IPS-18c (cell line): ENCODE measurements around the gene DHRS3.

Experiments
- H3K4me3 ChIP-seq: 2 replicates; pipeline ENCODE4 v1.7.0; 2013; ENCODE audit warnings: low read depth, mild to moderate bottlenecking, low read length, moderate library complexity; ENCODE audit not compliant: insufficient read depth
- H3K9me3 ChIP-seq: one replicate; pipeline ENCODE4 v1.6.1; 2013; ENCODE audit warnings: mild to moderate bottlenecking, low read length, moderate library complexity; ENCODE audit not compliant: control insufficient read depth, insufficient read depth

Gene DHRS3

DNA sequence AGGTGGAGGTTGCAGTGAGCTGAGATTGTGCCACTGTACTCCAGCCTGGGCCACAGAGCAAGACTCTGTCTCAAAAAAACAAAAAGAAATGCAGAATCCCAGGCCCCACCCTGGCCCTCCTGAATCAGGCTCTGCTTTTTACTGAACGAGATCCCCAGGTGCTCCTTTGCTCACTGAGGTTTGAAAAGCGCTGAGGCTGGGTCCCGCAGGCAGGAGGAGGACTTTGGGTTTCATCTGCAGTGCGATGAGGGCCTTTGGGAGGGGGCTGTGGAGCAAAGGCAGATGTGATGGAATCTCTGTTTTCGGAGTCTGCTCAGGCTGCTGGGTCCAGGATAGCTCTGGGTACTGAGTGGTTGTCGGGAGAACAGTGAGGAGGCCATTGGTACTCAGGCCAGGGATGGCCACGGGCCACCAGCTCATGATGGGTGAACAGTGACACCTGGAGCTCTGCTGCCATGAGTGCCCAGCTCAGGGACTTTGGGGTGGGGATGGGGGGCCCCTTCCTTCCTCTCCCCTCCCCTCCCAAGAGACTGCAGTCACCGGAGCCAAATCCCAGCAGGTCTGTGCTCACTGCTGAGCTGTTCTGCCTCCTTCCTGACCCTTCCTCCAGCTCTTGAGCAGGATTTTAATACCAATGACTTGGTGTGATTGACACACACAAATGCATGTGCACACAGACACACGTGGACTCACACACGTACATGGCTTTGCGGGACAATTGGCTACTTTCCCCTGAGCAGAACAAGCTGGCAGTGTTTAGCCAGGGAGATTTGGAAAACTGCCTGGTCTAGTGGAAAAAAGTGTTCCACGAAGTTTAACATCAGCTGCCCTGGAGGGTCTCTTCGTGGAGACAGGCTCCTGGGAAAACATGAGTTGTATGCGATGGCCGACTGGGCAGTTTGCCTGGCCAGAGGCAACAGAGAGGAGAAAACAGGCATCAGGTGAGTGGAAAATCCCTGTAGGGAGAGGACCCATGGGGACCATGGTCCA lies 3.6 kb upstream of the DHRS3 start:
- no peak overlapping the region; the same call in 1 of the 2 replicates for H3K4me3 ChIP-seq
- H3K9me3 ChIP-seq = no peaks in the 10 kb centered on the region

DNA sequence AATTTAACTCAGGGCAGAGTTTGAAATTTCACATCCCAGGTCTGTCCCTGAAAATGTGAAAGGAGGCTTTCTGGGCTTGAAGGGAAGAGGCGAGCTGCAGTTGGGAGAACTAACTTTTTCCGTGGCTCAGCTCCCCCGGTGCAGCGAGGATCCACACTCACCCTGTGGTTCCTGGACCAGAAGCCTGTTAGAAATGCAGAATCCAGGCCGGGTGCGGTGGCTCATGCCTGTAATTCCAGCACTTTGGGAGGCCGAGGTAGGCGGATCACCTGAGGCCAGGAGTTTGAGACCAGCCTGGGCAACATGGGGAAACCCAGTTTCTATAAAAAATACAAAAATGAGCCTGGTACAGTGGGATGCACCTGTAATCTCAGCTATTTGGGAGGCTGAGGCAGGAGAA lies 2.9 kb upstream of the DHRS3 start:
- no peaks in the 10 kb centered on the region for H3K9me3 ChIP-seq
- H3K4me3 ChIP-seq = no peak overlapping the region; the same call in 1 of the 2 replicates

DNA sequence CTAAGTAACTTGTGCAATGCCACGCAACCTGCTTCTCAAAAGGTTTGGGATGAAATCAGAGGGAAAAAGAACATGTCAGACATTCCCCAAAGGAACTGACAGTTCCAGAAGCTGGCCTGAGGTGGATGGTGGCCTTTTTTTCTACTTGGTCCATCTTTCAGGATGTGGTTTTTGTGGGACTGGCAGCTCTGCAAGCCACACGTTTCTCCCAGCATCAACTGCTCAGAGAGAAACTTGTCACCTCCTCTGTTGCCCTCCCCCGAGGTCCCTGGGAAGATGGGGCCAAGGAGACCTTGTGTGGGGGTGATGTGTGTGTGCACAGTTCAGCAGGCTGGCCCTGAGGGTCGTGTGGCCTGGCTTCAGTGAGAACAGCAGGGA lies 2.5 kb upstream of the DHRS3 start:
- H3K4me3 ChIP-seq = no peak overlapping the region
- no peaks in the 10 kb centered on the region for H3K9me3 ChIP-seq

DNA sequence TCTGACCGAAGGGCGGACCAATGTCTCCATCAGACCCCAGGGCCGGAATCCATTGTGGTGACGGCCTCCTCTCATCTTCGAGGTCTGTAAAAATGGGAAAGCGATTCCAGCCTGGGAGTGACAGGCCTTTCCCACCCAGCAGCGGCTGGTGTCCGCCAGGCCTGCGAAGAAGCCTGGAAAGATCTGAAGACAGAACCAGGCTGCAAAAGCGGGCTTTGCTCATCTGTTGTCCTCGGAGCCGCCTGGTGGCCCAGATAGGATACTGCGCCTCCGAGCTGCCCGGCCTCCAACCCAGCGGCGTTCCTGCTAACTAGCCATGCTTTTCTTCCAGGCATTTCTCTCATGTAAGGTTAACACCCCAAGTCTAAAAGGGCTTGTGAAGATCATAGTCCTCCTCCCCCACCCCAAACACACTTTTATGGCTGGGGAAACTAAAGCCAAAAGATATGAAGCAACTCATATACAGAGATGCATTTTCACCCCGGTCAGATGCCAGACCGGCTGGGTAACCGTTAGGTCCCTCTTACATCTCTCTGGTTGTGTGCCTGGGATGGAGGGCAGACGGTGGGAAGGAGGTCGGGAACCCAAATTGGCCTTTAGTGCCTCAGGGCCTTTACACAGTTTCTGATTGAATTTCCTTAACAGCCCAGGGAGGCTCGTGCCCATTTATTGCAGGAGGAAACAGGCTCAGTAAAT lies 1.9 kb upstream of the DHRS3 start:
- no peaks in the 10 kb centered on the region for H3K9me3 ChIP-seq
- H3K4me3 ChIP-seq = peak overlapping the region; percentile 91; the same call in 1 of the 2 replicates

DNA sequence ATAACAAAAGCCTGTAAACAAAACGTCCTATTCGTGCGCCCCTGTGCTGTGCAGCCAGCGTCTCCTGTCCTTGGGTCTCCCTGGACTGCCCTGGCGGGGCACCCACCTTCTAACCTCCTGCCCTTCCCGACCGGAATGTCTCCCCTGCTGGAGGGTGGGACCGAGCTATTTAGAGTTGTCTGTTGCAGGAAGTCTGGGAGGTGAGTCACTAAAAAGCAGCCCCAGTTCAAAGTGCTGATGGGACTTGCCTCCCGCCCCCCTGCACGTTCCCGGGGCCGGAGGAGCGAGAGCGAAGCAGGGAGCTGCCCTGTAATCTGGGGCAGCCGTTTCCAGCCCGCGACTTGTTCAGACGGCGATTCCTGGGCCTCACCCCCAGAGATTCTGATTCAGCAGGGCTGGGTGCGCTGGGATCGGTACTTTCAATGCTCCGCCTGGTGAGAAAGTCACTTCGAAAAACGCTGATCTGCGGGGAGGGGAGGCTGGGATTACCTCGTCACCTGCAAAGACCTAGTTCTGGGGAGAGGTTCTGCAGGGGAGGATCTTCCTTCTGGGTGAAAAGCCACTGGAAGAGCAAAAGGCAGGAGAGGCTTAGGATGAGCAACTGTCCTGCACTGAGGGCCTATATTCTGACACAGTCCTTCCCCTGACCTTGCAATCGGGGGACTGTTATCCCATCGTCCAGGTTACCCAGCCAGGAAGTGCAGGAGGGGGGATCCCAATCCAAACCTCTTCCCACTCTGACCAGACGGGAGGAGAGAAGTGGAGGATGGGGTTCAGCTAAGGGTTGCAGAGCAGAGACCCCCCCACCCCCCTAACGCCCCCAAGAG lies 1.2 kb upstream of the DHRS3 start:
- peak overlapping the region; percentile 91 for H3K4me3 ChIP-seq
- no peaks in the 10 kb centered on the region for H3K9me3 ChIP-seq

- no peaks in the 10 kb centered on the region for H3K9me3 ChIP-seq
- peak overlapping the region; percentile 91 for H3K4me3 ChIP-seq
Observed at GRCh38 chr1:12618661-12618964, 603 bp upstream of the DHRS3 start.

DNA sequence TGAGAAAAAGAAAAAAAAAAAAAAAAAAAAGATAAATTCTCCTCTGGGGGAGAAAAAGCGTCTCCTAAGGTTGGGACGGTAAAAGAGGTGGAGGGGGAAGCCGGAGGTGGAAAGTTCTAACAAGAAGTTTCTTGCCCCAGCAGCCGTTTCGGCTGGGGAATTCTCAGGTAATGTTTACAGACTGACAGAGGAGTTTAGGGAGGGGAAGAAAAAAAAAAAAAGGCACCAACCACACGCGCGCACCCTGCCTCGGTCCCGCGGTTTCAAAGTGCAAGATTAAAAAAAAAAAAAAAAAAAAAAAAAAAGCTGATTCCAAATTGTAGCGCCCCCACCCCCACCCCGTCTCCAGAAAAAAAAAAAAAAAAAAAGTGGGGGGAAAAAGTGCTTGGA lies 504 bp downstream of the DHRS3 start:
- Histone ChIP-seq H3K4me3 (peak overlapping the region; percentile 91), H3K9me3 (no peaks in the 10 kb centered on the region)

DNA sequence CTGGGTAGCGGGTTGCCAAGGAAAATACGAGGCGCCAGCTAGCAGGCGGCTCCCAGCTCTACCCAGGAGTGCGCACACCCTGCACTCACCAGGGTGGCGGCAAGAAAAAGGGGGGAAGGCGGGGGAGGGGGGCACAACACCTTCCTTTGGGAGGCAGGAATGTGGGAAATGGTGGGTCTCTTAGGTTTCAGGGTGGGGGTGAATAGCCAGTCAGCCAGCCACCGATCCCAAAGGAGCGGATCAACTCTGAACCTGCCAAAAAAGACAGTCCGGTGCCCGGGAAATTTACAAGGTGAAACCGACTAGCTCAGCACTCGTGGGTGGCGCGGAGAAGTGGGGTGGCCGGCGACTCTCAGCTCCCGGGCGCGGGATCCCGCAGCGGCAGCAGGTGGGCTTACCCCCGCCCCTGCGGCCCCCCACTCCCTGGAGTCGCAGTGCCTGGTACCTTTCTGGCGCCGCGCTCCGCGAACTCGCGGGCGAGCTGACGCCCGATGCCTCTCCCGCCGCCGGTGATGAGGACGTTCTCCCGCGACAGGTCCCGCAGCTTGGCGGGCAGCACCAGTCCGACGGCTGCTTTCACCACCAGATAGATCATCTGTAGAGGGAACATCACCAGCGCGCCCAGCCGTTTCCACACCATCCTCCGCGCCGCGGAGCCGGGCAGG lies 1.2 kb downstream of the DHRS3 start:
- Histone ChIP-seq H3K4me3 (peak overlapping the region; percentile 91), H3K9me3 (no peaks in the 10 kb centered on the region)

DNA sequence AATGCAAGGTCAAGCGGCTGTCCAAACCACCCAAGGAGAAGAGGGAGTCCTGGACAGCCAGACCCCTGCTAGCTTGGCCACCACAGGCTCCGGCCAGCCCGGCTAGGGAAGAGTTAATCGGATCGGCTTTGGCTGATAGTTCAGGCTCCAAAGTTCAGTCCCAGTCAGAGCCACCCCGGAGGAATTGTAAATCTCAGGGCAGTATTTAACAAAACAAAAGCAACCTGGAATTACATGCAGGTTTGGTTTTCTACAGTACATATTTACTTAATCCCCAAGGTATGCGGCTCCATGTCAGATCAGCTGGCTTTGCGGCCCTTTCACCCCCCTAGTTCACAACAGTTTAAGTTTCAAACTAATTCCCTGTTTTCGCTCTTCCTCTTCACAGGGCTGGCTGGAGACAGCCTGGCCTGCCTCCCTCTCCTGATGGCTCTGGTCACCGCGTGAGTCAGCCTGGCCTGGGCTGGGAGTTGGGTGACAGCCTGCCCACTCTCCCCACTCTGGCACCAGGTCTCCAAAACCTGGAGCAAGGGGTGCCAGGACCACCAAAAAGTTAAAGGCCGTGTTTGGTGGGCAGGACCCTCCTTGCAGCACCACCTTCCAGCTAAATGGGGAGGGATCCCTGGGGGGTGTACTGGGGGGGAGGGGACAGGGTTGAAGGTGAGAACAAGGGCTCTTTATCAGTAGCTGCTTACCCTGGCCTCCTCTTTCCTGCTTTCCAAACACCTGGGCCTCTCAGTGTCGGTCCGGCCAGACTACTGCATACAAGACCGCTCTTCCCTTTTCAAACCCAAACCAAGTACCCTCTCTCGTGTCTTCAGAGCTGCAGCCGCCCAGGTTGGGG lies 1.9 kb downstream of the DHRS3 start:
- peak overlapping the region; percentile 91 for H3K4me3 ChIP-seq

GRCh38 chr1:12615159-12615864 lies 2.7 kb downstream of the DHRS3 start:
- Histone ChIP-seq H3K9me3 (no peaks in the 10 kb centered on the region), H3K4me3 (peak overlapping the region; percentile 91)

More for the DNA sequence above, 1.9 kb downstream of the DHRS3 start:
- no peaks in the 10 kb centered on the region for H3K9me3 ChIP-seq

DNA sequence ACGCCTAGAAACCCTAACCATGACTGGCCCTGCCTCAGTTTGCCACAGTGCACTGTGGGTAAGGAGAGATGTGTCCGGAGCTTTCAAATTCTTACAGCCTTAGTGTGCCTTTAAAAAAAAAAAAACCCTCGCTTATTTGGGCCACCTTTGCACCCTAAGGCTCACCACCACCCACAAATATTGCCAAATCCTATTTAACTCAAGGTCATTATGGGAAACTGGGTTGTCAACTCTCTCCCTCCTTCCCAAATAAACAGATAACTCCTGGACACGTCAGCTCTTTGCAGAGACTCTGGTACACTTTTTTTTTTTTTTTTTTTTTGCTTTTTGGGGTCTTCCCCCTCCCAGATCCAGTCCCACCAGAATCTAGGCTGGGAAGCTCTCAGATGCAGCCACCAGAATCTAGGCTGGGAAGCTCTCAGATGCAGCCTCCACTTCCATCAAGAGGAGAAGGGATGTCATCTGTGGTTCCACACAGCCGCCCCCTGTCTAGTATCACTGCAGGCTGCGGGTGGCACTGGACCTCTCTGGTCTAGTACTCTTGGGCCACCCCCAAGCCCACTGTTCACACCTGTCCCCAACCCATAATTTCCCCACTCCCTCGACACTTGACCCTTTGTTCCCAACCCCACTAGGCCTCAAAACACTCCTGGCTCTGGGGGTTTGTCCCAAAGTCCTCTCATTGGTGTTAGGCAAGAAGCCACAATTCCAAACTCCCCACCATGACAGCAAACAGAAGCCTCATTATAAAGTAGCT lies 3.4 kb downstream of the DHRS3 start:
- Histone ChIP-seq H3K9me3 (no peaks in the 10 kb centered on the region), H3K4me3 (peak overlapping the region; percentile 32)

GRCh38 chr1:12613180-12613579 lies 4.8 kb downstream of the DHRS3 start:
- H3K9me3 ChIP-seq = peaks cover under 1% of the 10 kb centered on the region
- no peak overlapping the region for H3K4me3 ChIP-seq

DNA sequence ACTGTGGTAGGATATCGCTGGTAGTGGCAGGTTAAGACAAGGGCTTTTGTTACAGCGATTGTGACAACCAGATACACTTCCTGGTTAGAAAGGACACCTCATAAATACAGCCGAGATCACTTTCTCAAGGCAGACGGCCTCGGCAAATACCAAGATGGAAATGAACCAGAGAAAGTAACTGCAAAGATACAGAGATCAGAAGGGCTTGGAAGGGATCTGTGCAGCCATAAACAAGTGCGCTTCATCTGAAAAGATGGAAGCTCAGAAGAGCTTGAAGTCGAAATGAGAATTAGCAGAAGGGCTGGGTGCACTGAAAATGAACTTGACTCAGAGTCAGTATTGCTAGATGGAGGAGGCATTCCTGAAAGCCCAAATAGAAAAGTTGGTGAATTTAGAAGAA lies 7.1 kb downstream of the DHRS3 start:
- no peak overlapping the region for H3K4me3 ChIP-seq
- peaks cover 6% of the 10 kb centered on the region for H3K9me3 ChIP-seq

DNA sequence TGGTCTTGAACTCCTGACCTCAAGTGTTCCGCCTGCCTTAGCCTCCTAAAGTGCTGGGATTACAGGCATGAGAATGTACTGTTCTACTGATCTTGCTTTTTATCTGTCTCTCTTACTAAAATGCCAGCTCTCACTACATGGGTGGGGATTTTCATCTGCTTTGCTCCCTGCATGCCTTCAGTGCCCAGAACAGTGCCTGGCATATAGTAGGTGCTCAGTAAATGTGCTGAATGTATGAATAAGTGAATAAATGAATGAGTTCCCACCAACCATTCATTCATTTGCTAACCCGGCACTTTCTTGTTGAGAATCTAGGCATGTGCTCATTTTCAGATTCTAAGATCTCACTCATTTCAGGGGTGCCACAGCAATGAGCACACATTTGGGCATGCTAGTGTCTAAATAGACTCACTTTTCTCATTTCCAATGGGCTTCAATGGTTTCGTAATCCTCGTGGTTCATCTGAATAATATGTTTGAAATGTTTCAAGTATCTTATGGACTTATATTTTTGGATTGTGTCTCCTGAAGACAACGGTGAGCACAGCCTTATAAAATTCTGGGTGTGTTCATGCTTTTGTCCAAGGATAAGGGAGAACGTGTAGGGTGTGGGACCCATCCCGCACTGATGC lies 7.6 kb downstream of the DHRS3 start:
- Histone ChIP-seq H3K4me3 (no peak overlapping the region), H3K9me3 (peaks cover 6% of the 10 kb centered on the region)
